SK-N-SH treated with all-trans-retinoic acid at 6 μM for 48 hours (cell line): Measurements from ENCODE around the gene APOL2.
A peak's percentile ranks its signal among the peaks of the same experiment; 100 is the strongest.
"Not testable (repeated sequence)": the region's sequence is repeated elsewhere in the genome, so short reads cannot be mapped to it uniquely, and the experiment has no call there.

Experiments
- ATAC-seq: fragments of 200-7000 bp; cut with Tn5 transposase; 3 replicates; pipeline ENCODE4 v1.9.1; 2020; ENCODE audit warnings: mild to moderate bottlenecking, moderate library complexity
- ARNTL ChIP-seq: fragments of 450-650 bp; formaldehyde crosslinking; IDR thresholded peaks from 2 replicates; pipeline ENCODE4 v1.5.0; 2020; ENCODE audit warnings: low read depth, mild to moderate bottlenecking, moderate library complexity, borderline replicate concordance
- BACH2 ChIP-seq: fragments of 250-450 bp; sonication (Bioruptor Pico); IDR thresholded peaks from 2 replicates; pipeline ENCODE4 v1.9.0; 2021; ENCODE audit warnings: mild to moderate bottlenecking, borderline replicate concordance
- CREB5 ChIP-seq: fragments of 250-450 bp; sonication (Bioruptor Pico); IDR thresholded peaks from 2 replicates; pipeline ENCODE4 v1.5.1; 2020; ENCODE audit warnings: low read depth, mild to moderate bottlenecking, moderate library complexity
- ESRRG ChIP-seq: fragments of 250-450 bp; sonication (Bioruptor Pico); IDR thresholded peaks from 2 replicates; pipeline ENCODE4 v1.6.1; 2021; ENCODE audit warnings: mild to moderate bottlenecking
- GLIS3 ChIP-seq: fragments of 250-450 bp; sonication (Bioruptor Pico); IDR thresholded peaks from 2 replicates; pipeline ENCODE4 v1.5.0; 2020; ENCODE audit warnings: mild to moderate bottlenecking, moderate library complexity
- POU6F1 ChIP-seq: fragments of 250-450 bp; sonication (Bioruptor Pico); IDR thresholded peaks from 2 replicates; pipeline ENCODE4 v1.8.0; 2021; ENCODE audit warnings: low read depth, mild to moderate bottlenecking, moderate library complexity, borderline replicate concordance
- TOX ChIP-seq: fragments of 250-450 bp; sonication (Bioruptor Pico); IDR thresholded peaks from 2 replicates; pipeline ENCODE4 v1.8.0; 2021; ENCODE audit warnings: mild to moderate bottlenecking, moderate library complexity, borderline replicate concordance
- ZC3H10 ChIP-seq: fragments of 250-450 bp; sonication (Bioruptor Pico); IDR thresholded peaks from 2 replicates; pipeline ENCODE4 v1.5.1; 2021; ENCODE audit warnings: mild to moderate bottlenecking, moderate library complexity
- ZFP3 ChIP-seq: fragments of 250-450 bp; sonication (Bioruptor Pico); IDR thresholded peaks from 2 replicates; pipeline ENCODE4 v1.5.0; 2020; ENCODE audit warnings: mild to moderate bottlenecking, moderate library complexity
- ZFP30 ChIP-seq: fragments of 450-650 bp; formaldehyde crosslinking; IDR thresholded peaks from 2 replicates; pipeline ENCODE4 v1.5.0; 2022; ENCODE audit warnings: mild to moderate bottlenecking, moderate library complexity
- ZNF70 ChIP-seq: fragments of 450-650 bp; formaldehyde crosslinking; IDR thresholded peaks from 2 replicates; pipeline ENCODE4 v1.5.0; 2020; ENCODE audit warnings: mild to moderate bottlenecking, moderate library complexity
- TF ChIP-seq, protein P1 (sequence below): fragments of 250-450 bp; sonication (Bioruptor Pico); IDR thresholded peaks from 2 replicates; pipeline ENCODE4 v1.8.0; 2020; ENCODE audit warnings: mild to moderate bottlenecking, moderate library complexity, borderline replicate concordance
- TF ChIP-seq, protein P2 (sequence below): fragments of 250-450 bp; sonication (Bioruptor Pico); IDR thresholded peaks from 2 replicates; pipeline ENCODE4 v1.5.1; 2021; ENCODE audit warnings: mild to moderate bottlenecking, moderate library complexity

APOL2 gene

DNA sequence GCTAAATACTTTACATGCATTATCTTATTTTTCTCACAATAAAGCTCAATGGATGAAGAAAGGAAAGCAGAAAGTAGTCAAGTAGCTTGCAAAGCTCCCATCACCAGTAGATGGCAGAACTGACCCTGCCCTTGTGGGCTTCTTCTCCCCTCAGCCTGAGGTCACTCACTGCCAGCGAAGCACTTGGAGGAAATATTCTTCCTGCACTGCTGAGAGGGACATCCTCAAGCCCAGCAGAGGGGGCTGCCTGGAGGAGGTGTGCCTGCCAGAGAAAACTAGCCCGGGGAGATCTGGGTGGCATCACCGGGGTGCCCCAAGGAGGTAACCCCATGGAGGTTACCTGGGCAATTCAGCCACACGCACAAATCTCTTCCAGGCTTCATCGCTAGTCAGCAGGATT, 44.4 kb downstream of the APOL2 start:
- peak; percentile 95 for ATAC-seq
- no peak for TF ChIP-seq BACH2 (CRISPR knock-in tag)

DNA sequence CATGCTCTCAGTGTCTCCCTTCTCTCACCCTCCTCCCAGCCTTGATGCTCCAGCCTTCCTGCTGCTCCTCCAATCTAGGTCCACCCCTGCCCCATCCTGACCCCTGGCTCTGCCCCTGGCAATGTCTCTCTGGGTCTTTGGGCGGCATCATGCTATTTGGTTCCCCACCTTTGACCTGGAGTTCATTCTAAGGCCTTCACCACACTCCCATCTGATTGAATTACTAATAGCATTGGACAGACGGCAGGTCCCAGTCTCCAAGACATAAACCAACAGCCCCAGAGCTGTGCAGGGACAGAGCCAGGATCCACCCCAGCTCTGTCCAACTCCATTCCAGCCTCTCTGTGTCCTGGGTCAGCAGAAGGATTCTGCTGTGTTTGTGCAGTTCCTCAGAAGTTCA, 44.9 kb downstream of the APOL2 start:
- ATAC-seq: no peak
- TF ChIP-seq ESRRG (no peak), TOX (no peak), ZC3H10 (no peak), ZFP3 (CRISPR knock-in tag) (no peak), ARNTL (CRISPR knock-in tag) (no peak), ZNF70 (CRISPR knock-in tag) (no peak)
- TF ChIP-seq, protein P1, sequence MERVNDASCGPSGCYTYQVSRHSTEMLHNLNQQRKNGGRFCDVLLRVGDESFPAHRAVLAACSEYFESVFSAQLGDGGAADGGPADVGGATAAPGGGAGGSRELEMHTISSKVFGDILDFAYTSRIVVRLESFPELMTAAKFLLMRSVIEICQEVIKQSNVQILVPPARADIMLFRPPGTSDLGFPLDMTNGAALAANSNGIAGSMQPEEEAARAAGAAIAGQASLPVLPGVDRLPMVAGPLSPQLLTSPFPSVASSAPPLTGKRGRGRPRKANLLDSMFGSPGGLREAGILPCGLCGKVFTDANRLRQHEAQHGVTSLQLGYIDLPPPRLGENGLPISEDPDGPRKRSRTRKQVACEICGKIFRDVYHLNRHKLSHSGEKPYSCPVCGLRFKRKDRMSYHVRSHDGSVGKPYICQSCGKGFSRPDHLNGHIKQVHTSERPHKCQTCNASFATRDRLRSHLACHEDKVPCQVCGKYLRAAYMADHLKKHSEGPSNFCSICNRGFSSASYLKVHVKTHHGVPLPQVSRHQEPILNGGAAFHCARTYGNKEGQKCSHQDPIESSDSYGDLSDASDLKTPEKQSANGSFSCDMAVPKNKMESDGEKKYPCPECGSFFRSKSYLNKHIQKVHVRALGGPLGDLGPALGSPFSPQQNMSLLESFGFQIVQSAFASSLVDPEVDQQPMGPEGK: no peak

DNA sequence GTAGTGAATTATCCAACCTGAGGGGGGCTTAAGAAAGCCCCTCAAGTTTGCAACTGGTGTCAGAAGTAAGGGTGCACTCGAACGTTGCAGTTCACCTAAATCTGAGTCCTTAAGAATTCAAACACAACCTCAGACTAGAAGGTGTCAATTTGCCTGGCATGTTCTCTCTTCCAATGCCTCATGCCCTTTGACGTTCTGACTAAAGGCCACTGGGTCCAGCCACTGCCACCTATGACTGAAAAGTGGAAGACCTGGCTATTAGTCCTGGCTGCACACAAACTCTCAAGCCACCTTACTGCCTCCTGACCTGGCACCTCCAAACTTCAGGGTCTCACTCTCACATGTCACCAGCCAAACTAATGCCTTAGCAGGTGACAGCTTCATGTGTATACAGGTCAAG, 45.8 kb downstream of the APOL2 start:
- TF ChIP-seq BACH2 (CRISPR knock-in tag) (no peak), ZC3H10 (no peak), GLIS3 (CRISPR knock-in tag) (no peak), POU6F1 (no peak)
- TF ChIP-seq, protein P1: no peak
- TF ChIP-seq, protein P2, sequence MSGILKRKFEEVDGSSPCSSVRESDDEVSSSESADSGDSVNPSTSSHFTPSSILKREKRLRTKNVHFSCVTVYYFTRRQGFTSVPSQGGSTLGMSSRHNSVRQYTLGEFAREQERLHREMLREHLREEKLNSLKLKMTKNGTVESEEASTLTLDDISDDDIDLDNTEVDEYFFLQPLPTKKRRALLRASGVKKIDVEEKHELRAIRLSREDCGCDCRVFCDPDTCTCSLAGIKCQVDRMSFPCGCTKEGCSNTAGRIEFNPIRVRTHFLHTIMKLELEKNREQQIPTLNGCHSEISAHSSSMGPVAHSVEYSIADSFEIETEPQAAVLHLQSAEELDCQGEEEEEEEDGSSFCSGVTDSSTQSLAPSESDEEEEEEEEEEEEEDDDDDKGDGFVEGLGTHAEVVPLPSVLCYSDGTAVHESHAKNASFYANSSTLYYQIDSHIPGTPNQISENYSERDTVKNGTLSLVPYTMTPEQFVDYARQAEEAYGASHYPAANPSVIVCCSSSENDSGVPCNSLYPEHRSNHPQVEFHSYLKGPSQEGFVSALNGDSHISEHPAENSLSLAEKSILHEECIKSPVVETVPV: no peak
- ATAC-seq: no peak

GRCh38 chr22:36193171-36193570, 46.2 kb downstream of the APOL2 start:
- ATAC-seq: no peak
- TF ChIP-seq POU6F1: no peak
- no peak for TF ChIP-seq ZFP30 (CRISPR knock-in tag)

DNA sequence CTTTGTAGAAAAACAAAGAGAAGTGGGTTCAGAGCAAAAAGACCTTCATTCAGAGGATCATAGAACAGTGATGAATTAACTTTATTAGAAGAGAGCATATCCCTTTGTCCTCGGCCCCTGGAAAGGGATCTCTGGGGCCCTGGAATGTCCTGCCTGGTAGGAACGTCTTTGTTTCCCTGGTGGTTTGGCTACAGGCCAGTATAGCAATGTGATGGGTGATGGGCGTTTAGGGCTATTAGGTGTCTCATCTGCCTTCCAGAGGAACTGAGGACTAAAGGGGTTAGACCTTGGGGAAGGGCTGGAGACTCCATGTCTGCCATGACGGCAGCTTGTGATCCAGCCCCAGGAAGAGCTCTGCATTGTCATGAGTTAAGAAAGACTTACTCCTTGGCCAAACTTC, 46.8 kb downstream of the APOL2 start:
- TF ChIP-seq TOX (no peak), ESRRG (no peak)
- no peak for ATAC-seq

- TF ChIP-seq ZFP3 (CRISPR knock-in tag) (no peak), ARNTL (CRISPR knock-in tag) (no peak), GLIS3 (CRISPR knock-in tag) (no peak), TOX (no peak), CREB5 (no peak), ZC3H10 (no peak)
- TF ChIP-seq, protein P1: no peak
- ATAC-seq: no peak
Measured at GRCh38 chr22:36191106-36191836, 48.1 kb downstream of the APOL2 start.

DNA sequence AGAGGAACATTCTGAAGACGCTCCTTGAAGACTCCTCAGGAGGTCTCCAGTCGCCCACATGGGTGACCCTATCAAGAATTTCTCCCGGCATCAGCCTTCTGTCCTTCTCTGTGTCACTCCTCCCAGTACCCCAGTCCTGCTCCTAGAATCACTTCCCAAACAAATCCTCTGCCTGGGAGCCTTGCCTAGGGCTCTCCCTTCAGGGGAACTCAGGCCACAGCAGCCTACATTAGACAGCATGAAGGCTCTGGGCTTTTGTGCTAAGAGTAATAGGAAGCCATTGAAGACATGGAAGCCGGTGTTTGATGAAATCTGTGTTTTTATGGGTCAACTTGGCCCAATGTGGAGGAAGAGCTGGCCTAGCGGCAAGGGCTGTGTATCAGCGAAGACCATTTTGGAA, 51.5 kb downstream of the APOL2 start:
- not testable (repeated sequence) for ATAC-seq
